T-cell (primary cell): ENCODE measurements around the gene CABP1. TPM values are rescaled to one million over a fixed set of nuclear protein-coding genes. Genes with fewer than 3 reads are reported as not detected.
A peak's percentile ranks its signal among the peaks of the same experiment; 100 is the strongest.
"Not testable (repeated sequence)": the region's sequence is repeated elsewhere in the genome, so short reads cannot be mapped to it uniquely, and the experiment has no call there.

Experiments used
- ATAC-seq, 4 experiments: fragments of 200-7000 bp in 3 of 4; fragments of 150-1000 bp in 1 of 4; cut with Tn5 transposase; replicated peaks in 1 of 4; 1 replicate in 3 of 4; 2 replicates in 1 of 4; pipeline ENCODE4 v1.10.0; 2021; ENCODE audit warnings: moderate library complexity in 3 of 4, mild to moderate bottlenecking in 2 of 4, moderate number of reproducible peaks in 1 of 4
- CTCF ChIA-PET, 2 donors: fragments of 300-600 bp; sonication (Branson Sonifier 250); formaldehyde crosslinking; loops; one replicate each; lab custom pipeline; 2022; ENCODE audit warnings: antibody characterized with exemption in 2 of 2; lab: Charles Lee
- POLR2A ChIA-PET, 2 donors: fragments of 300-600 bp; sonication (Branson Sonifier 250); formaldehyde crosslinking; loops; one replicate each; lab custom pipeline; 2022; ENCODE audit warnings: antibody characterized with exemption in 2 of 2; lab: Charles Lee
- DNase-seq, 35 experiments: peaks; one replicate each; pipeline versions ENCODE4 v3.0.0 to v3.0.0-alpha.2; 2013 to 2023
- H3K27ac ChIP-seq: one replicate; pipeline ENCODE4 v1.5.1; 2013; ENCODE audit warnings: low read length
- H3K27me3 ChIP-seq, 2 experiments: replicated peaks in 1 of 2; 1 replicate in 1 of 2; 2 replicates in 1 of 2; pipeline versions ENCODE4 v1.6.1 to v1.7.0; 2013; ENCODE audit warnings: low read length in 1 of 2, mixed read lengths in 1 of 2; ENCODE audit not compliant: control insufficient read depth in 2 of 2, insufficient read depth in 2 of 2; ENCODE audit errors: extremely low read depth in 1 of 2
- H3K36me3 ChIP-seq, 2 donors: 1 replicate in 1 of 2; 2 replicates in 1 of 2; pipeline versions ENCODE4 v1.6.1 to v1.7.0; 2013; ENCODE audit warnings: low read length in 1 of 2; ENCODE audit not compliant: control insufficient read depth in 2 of 2, insufficient read depth in 1 of 2; ENCODE audit errors: extremely low read depth in 1 of 2
- H3K4me1 ChIP-seq, 2 experiments: 1 replicate in 1 of 2; 2 replicates in 1 of 2; pipeline versions ENCODE4 v1.6.1 to v1.7.0; 2013; ENCODE audit warnings: low read length in 2 of 2, mixed read lengths in 1 of 2; ENCODE audit not compliant: insufficient read depth in 2 of 2, control insufficient read depth in 1 of 2; ENCODE audit errors: extremely low read depth in 1 of 2
- H3K4me3 ChIP-seq, 2 donors: 1 replicate in 1 of 2; 2 replicates in 1 of 2; pipeline versions ENCODE4 v1.5.1 to v1.7.0; 2013; ENCODE audit warnings: mild to moderate bottlenecking in 2 of 2, low read length in 1 of 2, moderate library complexity in 1 of 2; ENCODE audit not compliant: control insufficient read depth in 1 of 2; ENCODE audit errors: extremely low read depth in 1 of 2
- H3K9me3 ChIP-seq: 2 replicates; pipeline ENCODE4 v1.7.0; 2013
- H3K27ac Mint-ChIP-seq, 2 donors: one replicate each; pipeline ENCODE4 v1.8.0; 2020 to 2021; ENCODE audit warnings: mild to moderate bottlenecking in 2 of 2, mixed read lengths in 2 of 2
- H3K27me3 Mint-ChIP-seq, 2 donors: one replicate each; pipeline ENCODE4 v1.8.0; 2021 to 2022; ENCODE audit warnings: mixed read lengths in 2 of 2
- H3K36me3 Mint-ChIP-seq: one replicate; pipeline ENCODE4 v1.8.0; 2021; ENCODE audit warnings: mixed read lengths
- H3K4me1 Mint-ChIP-seq, 3 donors: one replicate each; pipeline ENCODE4 v1.8.0; 2020 to 2022; ENCODE audit warnings: mixed read lengths in 3 of 3, mild to moderate bottlenecking in 1 of 3
- H3K4me3 Mint-ChIP-seq, 3 donors: one replicate each; pipeline ENCODE4 v1.8.0; 2020 to 2022; ENCODE audit warnings: mild to moderate bottlenecking in 3 of 3, mixed read lengths in 3 of 3, moderate library complexity in 3 of 3
- H3K9me3 Mint-ChIP-seq, 3 donors: one replicate each; pipeline ENCODE4 v1.8.0; 2020 to 2022; ENCODE audit warnings: mixed read lengths in 3 of 3
- WGBS: methylation state at CpG from one replicate; pipeline ENCODE4 v1.1.5; 2013; ENCODE audit warnings: missing lambda C conversion rate; ENCODE audit not compliant: insufficient coverage; 5-methylcytosine and 5-hydroxymethylcytosine counted together
- total RNA-seq, 35 experiments: library from RNA in 6 of 35; stranded (reverse) in 6 of 35; fragments of 120-200 nt in 1 of 35; gene quantifications; one replicate each; pipeline versions ENCODE4 v1.2.1 to v1.2.4 and lab custom pipeline; 2013 to 2026

Gene CABP1
- total RNA-seq, 5 donors from 2014 or later (not counting 1 experiment from before 2014, with no cell fraction given): not detected

- H3K27ac ChIP-seq, H3K9me3 Mint-ChIP-seq, H3K4me1 ChIP-seq, H3K4me3 ChIP-seq, ATAC-seq, H3K36me3 Mint-ChIP-seq, H3K9me3 ChIP-seq, DNase-seq, H3K27ac Mint-ChIP-seq, H3K4me3 Mint-ChIP-seq, POLR2A ChIA-PET, H3K36me3 ChIP-seq, H3K4me1 Mint-ChIP-seq, CTCF ChIA-PET: not testable (repeated sequence)
- H3K27me3 Mint-ChIP-seq: peaks cover 26 to 31% of the 10 kb centered on the region in 2 donors
- WGBS: no CpG with 5 or more reads among the region's 3 CpGs
- H3K27me3 ChIP-seq: peaks cover 2 to 28% of the 10 kb centered on the region in 2 experiments
Measured at GRCh38 chr12:120617193-120617592, 23.2 kb upstream of the CABP1 start.

GRCh38 chr12:120617767-120618166 is 22.7 kb upstream of the CABP1 start:
- H3K27me3 ChIP-seq: peaks cover 2 to 27% of the 10 kb centered on the region in 2 experiments
- peaks cover 26 to 35% of the 10 kb centered on the region in 2 donors for H3K27me3 Mint-ChIP-seq
- H3K4me1 ChIP-seq, H3K9me3 Mint-ChIP-seq, POLR2A ChIA-PET, H3K27ac ChIP-seq, H3K27ac Mint-ChIP-seq, H3K4me3 ChIP-seq, H3K4me1 Mint-ChIP-seq, ATAC-seq, H3K36me3 Mint-ChIP-seq, H3K4me3 Mint-ChIP-seq, H3K9me3 ChIP-seq, H3K36me3 ChIP-seq, DNase-seq, CTCF ChIA-PET: not testable (repeated sequence)
- no CpG with 5 or more reads among the region's 4 CpGs for WGBS

- WGBS: 64% methylated on average over 3 of the region's 8 CpGs
- H3K36me3 Mint-ChIP-seq: peaks cover 3% of the 10 kb centered on the region
- ATAC-seq (no peak), DNase-seq (no peak)
- Histone ChIP-seq H3K4me1 (no peaks in the 10 kb centered on the region), H3K9me3 (no peaks in the 10 kb centered on the region), H3K27me3 (peaks cover 2 to 27% of the 10 kb centered on the region in 2 experiments), H3K36me3 (no peaks in the 10 kb centered on the region), H3K27ac (no peak overlapping the region), H3K4me3 (no peak overlapping the region)
- H3K27me3 Mint-ChIP-seq: peaks cover 27 to 39% of the 10 kb centered on the region in 2 donors
- ChIA-PET CTCF (no interaction called here), POLR2A (no interaction called here)
- no peaks in the 10 kb centered on the region for H3K4me1 Mint-ChIP-seq
- no peaks in the 10 kb centered on the region for H3K9me3 Mint-ChIP-seq
- H3K4me3 Mint-ChIP-seq: no peak overlapping the region
- no peak overlapping the region for H3K27ac Mint-ChIP-seq
Measured at GRCh38 chr12:120618954-120619615, 21.3 kb upstream of the CABP1 start.

- Histone ChIP-seq H3K27me3 (peaks cover 2 to 27% of the 10 kb centered on the region in 2 experiments), H3K4me1 (no peaks in the 10 kb centered on the region), H3K36me3 (no peaks in the 10 kb centered on the region), H3K27ac (no peak overlapping the region), H3K4me3 (no peak overlapping the region), H3K9me3 (no peaks in the 10 kb centered on the region)
- peaks cover 27 to 39% of the 10 kb centered on the region in 2 donors for H3K27me3 Mint-ChIP-seq
- DNase-seq: no peak
- H3K4me1 Mint-ChIP-seq: no peaks in the 10 kb centered on the region
- no peak overlapping the region for H3K27ac Mint-ChIP-seq
- POLR2A ChIA-PET: no interaction called here
- no peaks in the 10 kb centered on the region for H3K9me3 Mint-ChIP-seq
- 93% methylated on average over 1 of the region's 2 CpGs for WGBS
- CTCF ChIA-PET: no interaction called here
- no peak for ATAC-seq
- no peak overlapping the region for H3K4me3 Mint-ChIP-seq
- peaks cover 3% of the 10 kb centered on the region for H3K36me3 Mint-ChIP-seq
Measured at GRCh38 chr12:120620624-120621023, 19.8 kb upstream of the CABP1 start.

- ATAC-seq (peak in 1 of 4 experiments; percentile 8), DNase-seq (peak in 4 of 35 experiments; percentile 16 to 37 (median 21))
- Mint-ChIP-seq H3K4me3 (no peak overlapping the region), H3K36me3 (no peaks in the 10 kb centered on the region), H3K4me1 (no peaks in the 10 kb centered on the region), H3K27me3 (peaks cover 12 to 23% of the 10 kb centered on the region in 2 donors), H3K9me3 (no peaks in the 10 kb centered on the region), H3K27ac (no peak overlapping the region)
- 77% methylated on average over 19 of the region's 26 CpGs for WGBS
- CTCF ChIA-PET: interaction anchor here in 1 of 2 donors (0.6 kb wide), 1 partner anchor 65 kb away, joined by 4 read pairs; no protein-coding TSS in a partner anchor
- Histone ChIP-seq H3K36me3 (no peaks in the 10 kb centered on the region), H3K9me3 (no peaks in the 10 kb centered on the region), H3K27me3 (peaks cover 0 to 17% of the 10 kb centered on the region in 2 experiments), H3K4me3 (no peak overlapping the region), H3K4me1 (peaks cover 0 to 3% of the 10 kb centered on the region in 2 experiments), H3K27ac (no peak overlapping the region)
- POLR2A ChIA-PET: interaction anchor here in 1 of 2 donors (0.6 kb wide), 1 partner anchor 21 kb away, joined by 3 read pairs; no protein-coding TSS in a partner anchor
Measured at GRCh38 chr12:120625557-120626419, 14.6 kb upstream of the CABP1 start.

GRCh38 chr12:120628919-120629318 is 11.5 kb upstream of the CABP1 start:
- 69% methylated on average over 3 of the region's 4 CpGs for whole genome bisulfite sequencing
- no peak overlapping the region for H3K27ac Mint-ChIP-seq
- Histone ChIP-seq H3K4me1 (peaks cover 0 to 3% of the 10 kb centered on the region in 2 experiments), H3K9me3 (no peaks in the 10 kb centered on the region), H3K4me3 (no peak overlapping the region), H3K27ac (no peak overlapping the region), H3K27me3 (peaks cover 0 to 12% of the 10 kb centered on the region in 2 experiments), H3K36me3 (no peaks in the 10 kb centered on the region)
- H3K4me3 Mint-ChIP-seq: no peak overlapping the region
- H3K9me3 Mint-ChIP-seq: no peaks in the 10 kb centered on the region
- peaks cover 4 to 9% of the 10 kb centered on the region in 2 donors for H3K27me3 Mint-ChIP-seq
- ATAC-seq: no peak
- DNase-seq: no peak
- H3K36me3 Mint-ChIP-seq: no peaks in the 10 kb centered on the region
- no peaks in the 10 kb centered on the region for H3K4me1 Mint-ChIP-seq
- ChIA-PET POLR2A (no interaction called here), CTCF (no interaction called here)
